ENCODE data around the gene PRKAB1.

The PRKAB1 gene

DNA sequence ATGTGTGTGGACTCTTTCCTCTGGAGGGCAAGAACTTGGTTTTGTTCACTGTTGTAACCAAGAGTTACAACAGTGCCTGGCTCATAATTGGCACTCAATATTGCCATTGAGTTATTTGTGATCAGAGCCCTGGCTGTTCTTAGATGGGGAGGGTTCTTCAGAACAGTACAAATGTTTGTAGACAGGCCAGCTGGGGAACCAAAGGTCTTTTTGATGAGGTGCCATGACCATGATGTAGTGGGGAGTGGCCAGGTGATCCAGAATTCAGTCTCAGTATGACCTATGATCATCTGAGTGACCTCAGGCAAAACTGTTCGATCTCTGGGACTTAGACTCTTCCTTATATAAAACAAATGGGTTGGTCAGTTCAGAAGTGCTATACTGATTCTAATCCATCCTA lies 3.3 kb upstream of the PRKAB1 start:
- ATAC-seq, result no peak

DNA sequence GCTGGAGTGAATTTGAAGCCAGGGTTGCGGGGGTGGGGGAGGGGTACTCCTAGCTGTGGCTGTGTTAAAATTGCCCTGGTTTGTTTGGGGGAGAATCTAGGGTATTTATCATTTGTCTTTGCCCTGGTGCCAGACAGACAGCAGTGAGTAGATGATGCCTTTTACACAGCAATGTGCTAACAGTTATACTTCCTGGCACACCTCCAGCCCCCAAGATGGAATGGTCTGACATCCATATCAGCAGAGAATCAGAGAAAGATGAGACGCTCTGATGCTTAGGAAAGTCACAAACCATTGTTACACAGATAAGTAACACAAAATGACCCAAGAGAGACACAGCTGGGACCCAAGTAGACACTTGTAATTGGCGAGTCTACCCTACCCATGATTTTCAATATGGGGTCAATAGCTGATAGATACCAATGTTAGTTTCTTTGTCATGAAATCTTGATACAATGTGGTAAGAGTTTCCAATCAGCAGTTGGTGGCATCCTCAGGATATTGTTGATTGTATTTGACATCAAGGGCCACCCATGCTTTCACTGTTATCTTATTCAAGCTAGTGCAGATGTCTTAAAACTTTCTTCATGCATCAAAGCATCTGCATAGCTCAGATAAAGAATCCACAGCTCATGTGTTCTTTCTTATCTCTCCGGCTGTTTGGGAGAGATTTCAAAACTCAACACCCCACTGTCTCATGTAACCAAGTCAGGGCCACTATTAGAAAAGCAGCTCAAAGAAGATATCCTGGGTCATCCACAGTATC lies 2.6 kb upstream of the PRKAB1 start:
- DNase-seq (no peak), ATAC-seq (no peak)

More for the DNA sequence above, 3.3 kb upstream of the PRKAB1 start:
- DNase-seq, result no peak

DNA sequence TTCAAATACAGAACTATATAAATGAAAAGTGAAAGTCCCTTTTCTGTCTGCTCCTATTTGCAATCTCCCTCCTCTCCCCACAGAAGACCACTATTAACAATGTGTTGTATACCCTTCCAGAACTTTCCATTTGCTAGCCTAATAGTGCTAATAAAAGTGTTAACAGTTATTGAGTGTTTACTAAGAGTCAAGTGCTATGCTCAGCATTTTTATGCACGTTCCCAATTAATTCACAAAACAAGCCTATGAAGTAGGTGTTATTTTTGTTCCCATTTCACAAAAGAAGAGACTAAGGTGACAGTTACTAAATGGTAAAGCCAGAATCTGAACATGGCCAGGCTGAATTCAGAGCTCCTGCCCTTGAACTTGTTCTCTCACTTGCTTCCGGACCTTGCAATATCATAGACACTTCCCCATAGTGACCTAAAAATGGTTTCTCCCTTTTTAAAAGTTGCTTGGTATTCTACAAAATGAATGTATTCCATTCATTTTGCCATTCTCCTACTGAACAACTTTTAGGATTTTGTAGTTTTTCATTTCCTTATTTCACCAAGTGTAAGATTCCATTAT lies 1.6 kb upstream of the PRKAB1 start:
- ATAC-seq (no peak), DNase-seq (no peak)

DNA sequence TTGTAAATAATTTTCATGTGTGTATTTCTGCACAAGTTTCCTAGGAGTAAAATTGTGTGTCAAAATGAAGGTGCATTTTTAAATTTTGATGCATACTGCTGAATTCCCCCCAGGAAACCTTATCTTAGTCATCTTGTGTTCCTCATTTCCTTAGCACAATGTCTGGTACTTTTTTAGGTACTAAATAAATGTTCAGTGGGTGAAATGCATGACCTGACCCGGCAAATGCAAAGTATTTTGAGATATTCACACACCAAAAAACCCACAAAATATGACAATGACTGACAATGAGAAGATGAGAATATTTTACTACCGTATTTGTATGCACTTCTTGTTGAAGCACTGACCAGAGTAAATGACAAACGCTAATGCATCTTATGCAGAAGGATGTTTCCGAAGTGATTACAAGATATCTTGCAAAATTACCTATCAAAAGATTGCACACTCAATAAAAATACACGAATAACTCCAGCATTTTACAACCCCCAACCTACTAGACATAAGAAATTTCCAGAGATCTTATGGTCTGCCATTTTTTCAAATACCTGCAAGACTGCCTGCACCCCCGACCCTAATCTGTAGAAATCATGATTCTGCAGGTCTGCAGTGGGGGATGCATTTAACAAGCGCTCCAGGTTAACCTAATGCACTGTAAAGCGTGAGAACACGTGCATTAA lies 895 bp upstream of the PRKAB1 start:
- ATAC-seq (no peak), DNase-seq (no peak)

DNA sequence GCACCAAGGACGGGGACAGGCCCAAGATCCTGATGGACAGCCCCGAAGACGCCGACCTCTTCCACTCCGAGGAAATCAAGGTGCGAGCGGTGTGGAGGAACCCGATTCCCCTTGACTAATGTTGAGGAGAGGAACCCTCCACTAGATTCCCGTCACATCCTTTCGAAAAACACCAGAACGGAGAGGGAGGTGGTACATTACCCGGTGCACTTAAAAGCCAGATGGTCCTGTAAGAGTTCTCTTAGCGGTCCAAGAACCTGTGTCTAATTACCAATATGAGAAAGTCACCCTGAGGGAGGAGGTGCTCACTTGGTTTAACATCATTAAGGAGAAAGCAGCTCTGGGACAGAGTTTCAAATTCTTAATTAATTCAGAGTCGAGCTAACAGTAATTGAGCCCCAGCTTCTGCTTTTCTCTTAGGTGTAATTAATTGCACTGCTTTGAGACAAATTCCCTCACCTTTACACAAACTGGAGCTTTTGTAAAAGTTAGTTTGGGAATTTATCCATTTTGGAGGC lies 450 bp downstream of the PRKAB1 start:
- ATAC-seq, result no peak
- no peak for DNase-seq

DNA sequence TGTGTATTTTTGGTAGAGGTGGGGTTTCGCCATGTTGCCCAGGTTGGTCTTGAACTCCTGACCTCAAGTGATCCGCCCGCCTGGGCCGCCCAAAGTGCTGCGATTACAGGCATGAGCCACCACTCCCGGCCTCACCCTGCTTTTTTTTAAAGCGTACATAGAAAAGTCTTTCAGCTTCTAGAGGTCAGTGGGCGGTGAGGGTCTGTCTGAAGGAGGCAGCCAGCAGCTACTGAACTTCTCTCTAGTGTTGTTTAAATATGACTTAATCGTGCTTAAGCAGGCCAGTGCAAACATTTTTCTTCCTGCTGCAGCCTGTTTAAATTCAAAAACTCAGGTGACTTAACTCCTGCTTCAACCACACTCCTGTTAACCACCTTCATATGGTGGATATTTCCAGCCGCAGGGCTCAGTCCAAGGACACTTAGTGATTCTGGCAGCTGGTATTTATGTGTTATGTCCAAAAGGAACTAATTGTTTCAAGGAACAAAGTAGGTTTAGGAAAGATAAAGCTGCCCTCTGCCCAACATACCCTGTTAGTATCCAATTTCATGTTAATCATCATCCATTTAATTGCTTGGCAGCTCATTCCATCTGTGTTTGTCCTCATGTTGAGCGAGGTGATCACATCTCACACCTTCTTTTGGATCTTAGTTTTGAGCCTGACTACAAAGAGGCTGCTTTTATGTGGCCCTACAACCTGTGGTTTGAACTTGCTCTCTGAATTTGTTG lies 2.0 kb downstream of the PRKAB1 start:
- no peak for DNase-seq
- ATAC-seq, result no peak

DNA sequence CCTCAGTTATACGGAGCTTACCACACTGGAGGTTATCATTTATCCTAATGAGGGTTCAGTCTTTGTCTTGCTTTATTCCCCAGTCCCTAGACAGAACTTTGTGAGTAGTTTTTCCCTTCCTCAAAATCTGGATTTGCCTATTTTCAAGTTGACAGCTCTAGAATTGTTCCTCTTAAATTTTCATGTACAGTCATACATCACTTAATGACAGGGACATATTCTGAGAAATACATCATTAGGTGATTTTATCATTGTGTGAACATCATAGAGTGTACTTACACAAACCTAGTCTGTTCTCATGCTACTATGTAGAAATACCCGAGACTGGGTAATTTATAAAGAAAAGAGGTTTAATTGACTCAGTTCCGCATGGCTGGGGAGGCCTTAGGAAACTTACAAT lies 3.1 kb downstream of the PRKAB1 start:
- DNase-seq (no peak), ATAC-seq (no peak)

DNA sequence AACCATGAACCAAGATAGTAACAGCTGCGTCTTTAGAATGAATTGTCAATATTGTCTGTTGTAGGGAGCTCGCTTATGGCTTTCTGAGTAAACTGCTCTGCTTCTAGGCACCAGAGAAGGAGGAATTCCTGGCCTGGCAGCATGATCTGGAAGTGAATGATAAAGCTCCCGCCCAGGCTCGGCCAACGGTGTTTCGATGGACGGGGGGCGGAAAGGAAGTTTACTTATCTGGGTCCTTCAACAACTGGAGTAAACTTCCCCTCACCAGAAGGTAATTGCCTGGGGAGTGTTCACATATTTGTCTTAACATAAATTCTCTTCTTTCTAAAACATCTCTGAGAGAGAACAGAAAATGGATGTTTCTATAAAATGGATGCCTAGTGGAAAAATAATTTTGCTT lies 4.3 kb downstream of the PRKAB1 start:
- DNase-seq (no peak), ATAC-seq (no peak)

DNA sequence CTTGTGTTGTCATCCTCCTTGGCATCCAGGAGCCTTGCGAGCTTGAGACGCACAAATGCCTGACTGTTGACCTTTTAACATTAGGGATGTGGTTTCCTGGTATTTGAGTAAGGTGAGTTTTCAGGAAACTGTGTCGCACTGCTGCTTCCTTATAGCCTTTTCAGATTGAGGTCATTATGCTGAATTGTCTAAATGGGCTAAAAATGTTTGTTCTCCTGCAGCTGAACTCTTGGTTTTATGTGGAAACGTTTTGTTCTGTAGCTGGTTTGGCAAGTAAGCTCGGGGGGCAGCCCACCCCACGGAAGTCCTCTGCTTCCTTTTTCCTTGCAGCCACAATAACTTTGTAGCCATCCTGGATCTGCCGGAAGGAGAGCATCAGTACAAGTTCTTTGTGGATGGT lies 5.7 kb downstream of the PRKAB1 start:
- DNase-seq, result no peak

DNA sequence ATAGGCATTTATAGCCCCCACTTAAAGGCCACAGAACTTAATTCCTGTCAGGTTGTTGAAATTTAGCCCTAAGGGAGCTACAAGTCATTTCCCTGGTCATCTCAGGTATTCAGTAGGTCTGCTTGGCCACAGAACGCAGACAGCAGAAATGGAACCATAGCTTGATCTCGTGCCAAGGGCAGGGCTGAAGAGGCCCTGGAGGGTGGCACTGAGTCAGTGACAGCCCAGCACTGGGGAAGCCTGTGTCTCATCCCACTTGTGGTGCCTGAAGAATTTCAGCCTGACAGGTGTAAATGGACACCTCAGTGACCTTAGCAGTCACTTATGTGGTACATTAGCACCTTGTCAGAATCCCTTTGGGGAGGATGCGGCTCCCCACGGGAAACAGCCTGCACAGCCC lies 6.6 kb downstream of the PRKAB1 start:
- ATAC-seq (no peak), DNase-seq (no peak)

More for the DNA sequence above, 5.7 kb downstream of the PRKAB1 start:
- ATAC-seq, result peak; percentile 78

DNA sequence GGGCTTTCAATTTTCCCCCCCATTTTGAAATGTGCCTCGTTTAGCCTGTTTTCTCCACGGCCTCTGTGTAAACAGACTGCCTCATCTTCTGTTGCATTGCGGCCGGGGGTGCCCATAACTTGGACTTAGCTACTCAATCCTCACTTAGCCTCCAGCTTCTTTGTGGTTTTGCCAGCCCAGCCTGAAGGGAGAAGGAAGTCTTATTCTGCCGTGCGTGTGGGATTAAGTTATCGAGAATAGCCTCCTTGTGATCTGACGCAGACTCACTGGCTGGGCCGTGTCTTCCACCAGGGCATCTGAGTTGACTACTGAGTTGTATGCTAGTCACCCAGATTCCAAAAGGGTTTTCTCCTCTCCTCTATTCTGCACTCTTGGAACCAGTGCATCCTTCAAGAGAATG lies 8.1 kb downstream of the PRKAB1 start:
- DNase-seq, result no peak

DNA sequence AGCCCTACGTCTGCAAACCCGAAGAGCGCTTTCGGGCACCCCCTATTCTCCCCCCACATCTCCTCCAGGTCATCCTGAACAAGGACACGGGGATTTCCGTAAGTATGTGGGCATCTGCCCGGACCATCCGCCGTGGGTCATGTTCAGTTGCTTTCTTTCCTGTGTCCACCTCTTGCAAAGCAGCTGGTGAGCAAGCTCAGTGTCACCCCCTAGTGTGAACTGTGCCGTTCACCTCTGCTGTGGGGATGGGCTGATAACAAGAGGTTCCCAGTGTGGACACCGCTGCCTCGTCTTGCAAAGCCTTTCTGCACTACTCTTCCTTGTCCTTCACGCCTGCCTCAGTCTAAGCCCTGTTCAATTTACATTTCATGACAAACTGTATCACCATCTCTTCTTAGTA lies 8.6 kb downstream of the PRKAB1 start:
- ATAC-seq, result no peak
- DNase-seq, result no peak

More for the DNA sequence above, 8.1 kb downstream of the PRKAB1 start:
- no peak for ATAC-seq

DNA sequence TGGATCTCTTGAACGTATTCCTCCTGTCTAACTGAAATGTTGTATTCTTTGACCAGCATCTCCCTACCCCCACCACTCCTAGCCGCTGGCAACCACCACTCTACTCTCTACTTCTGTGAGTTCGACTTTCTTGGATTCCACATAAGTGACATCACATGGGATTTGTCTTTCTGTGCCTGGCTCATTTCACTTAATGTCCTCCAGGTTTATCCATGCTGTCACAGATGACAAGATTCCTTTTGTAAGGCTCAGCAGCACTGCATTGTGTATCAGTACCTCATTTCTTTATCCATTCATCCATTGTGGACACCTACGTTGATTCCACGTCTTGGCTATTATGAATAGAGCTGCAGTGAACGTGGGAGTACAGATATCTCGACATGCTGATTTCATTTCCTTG lies 10.5 kb downstream of the PRKAB1 start:
- ATAC-seq (no peak), DNase-seq (no peak)

DNA sequence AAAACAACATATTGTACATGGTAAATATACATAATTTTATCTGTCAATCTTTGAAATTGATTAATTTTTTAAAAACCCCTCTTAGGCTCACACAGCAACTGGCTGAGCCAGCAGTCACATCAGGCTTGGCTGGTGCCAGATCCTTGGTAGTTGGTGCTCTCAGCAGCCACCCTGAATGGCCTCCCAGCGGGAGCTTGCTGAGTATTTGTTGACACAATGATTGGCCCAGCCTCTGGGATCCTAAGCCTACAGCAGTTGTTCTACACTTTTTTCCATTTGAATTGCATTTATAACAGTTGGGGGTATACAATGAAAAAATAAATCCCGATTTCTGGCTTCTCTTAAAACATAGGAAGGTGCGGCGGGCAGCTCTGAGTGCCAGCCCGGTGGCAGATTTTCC lies 11.1 kb downstream of the PRKAB1 start:
- ATAC-seq (no peak), DNase-seq (no peak)

DNA sequence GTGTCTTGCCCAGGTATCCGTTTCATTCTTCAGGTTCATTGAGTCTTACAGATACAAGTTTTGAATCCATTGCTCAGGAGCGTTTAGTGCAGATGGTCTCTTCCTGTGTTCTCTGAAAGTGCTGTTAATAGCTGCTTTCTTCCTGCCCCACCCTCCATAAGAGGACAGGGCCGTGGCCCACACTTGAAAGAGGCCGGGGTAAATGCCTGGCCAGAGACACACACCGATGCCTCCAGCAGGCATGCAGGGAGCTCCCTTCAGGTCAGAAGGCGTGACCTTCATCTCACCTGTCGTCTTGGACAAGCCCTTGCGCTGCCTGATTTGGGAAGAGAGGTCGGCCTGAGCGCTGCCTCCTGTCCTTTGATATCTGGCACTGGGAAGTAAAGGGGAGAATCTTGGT lies 11.6 kb downstream of the PRKAB1 start:
- no peak for DNase-seq
- no peak for ATAC-seq

DNA sequence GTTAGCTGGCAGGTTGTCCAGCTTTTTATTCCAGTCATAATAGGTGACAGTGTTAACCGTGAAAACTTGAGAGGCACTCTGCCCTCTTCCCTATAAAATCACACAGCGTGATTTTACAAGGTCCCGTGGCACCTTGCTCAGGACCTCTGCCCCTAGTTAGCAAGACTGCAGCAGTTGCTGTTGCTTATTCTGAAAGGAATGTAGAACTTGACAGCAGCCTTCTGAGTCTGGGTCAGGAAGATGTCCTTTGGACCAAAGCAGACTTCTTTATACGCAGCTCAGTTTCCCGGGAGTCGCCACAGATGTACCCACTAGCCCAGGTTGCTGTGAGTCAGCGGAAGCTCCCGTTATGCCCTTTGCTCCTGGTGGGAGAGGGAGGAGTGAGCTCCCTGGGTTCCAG lies 13.2 kb downstream of the PRKAB1 start:
- DNase-seq (no peak), ATAC-seq (no peak)

DNA sequence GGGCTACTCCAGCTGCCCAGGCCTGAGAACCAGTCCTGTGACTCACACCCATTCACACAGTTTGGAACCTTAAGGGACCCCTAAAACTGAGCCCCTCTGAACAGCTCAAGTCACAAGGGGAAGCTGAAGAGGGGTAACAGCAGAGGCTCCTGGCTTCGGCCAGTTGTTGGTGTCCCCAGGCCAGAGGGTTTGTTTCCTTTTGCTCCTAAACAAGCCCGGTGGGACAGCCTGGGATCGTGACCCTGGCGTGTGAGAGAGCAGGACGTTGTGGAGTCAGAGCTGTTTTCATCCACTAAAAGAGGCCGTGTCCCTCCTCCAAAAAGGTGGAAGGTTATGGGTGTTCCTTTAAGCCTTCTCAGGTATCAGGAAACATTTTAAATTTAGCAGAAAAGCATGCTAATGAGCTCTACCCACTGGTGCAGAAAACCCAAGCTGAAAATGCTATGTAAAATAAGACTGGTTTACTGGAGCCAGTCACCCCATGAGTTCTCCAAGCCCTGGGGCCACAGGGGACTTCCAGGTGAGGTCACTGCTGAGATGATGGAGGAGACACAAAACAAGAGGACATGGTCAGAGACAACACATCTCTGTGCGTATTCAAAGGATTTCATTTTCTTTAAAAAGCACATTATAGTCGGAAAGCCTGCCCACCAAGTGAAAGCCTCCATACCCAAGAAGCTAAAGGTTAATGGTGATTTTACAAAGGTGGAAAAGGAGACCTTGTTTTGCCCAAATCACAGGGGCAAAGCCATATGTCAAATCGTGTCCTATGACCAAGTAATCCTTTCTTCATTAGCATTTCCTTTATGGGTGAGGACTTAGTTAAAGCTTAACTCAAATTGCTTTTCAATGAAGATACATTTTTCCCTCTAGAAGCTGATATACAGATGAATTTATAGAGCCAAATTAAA lies 14.1 kb downstream of the PRKAB1 start:
- ATAC-seq (peak; percentile 57), DNase-seq (peak; percentile 28)

DNA sequence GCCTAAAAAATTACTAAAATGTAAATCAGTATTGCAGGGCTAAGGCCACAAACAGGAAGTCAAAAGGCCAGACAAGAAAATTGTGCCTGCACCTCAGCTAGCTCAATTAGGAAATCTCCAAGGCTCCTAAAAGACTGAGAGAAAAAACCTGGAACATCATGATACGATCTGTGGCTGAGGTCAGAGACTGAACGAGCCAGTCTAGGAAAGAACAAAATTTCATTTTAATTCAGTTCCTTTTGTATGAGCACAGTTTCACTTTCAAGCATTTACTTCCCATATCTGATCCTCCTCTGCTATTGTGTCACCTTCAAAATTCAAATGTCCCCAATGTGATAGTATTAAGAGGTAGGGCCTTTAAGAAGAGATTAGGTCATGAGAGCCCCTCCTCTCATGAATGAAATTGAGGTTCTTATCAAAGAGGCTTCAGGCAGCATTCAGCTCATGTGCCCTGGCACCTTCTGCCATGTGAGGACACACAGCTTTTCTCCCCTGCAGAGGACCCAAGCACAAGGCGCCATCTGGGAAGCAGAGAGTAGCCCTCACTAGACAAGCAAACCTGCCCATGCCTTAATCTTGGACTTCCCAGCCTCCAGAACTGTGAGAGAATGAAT lies 14.8 kb downstream of the PRKAB1 start:
- DNase-seq, result no peak
- no peak for ATAC-seq

DNA sequence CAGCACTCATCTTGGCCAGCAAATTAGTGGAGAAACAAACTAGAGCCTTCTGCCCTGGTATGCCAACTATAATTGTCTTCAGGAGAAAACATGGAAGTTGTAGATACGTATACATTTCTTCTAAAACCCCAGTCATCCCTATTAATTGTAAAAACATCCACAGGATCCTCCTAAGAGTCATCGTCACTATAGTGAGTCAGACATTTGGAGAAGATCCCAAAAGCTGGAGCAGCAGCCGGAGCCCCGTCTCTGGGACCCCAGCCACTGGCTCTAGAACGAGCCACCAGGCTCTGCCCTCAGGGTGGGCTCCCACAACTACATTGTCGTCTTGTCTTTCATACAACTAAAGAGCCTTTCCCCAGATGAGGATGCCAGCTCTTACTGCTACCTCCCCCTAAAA lies 15.5 kb downstream of the PRKAB1 start:
- no peak for DNase-seq

DNA sequence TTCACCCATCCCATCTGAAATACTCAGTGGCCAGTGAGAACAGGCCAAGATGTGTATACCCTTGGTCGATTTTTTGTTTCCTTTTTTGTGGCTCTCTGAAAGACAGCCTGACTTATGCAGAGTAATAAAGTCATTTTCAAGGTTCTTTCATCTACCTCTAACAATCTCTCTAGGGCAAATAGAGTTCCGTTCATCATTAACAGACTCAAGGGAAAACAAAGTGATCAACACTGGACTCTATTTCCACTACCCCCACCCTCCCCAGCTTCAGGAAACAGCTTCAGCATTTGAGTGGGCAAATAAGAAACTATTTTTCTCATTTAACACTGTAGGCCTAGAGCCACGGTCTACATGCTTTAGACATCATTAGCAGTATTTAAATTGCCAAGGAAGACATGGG lies 15.9 kb downstream of the PRKAB1 start:
- no peak for ATAC-seq
- DNase-seq, result no peak

More for the DNA sequence above, 15.5 kb downstream of the PRKAB1 start:
- ATAC-seq, result no peak

DNA sequence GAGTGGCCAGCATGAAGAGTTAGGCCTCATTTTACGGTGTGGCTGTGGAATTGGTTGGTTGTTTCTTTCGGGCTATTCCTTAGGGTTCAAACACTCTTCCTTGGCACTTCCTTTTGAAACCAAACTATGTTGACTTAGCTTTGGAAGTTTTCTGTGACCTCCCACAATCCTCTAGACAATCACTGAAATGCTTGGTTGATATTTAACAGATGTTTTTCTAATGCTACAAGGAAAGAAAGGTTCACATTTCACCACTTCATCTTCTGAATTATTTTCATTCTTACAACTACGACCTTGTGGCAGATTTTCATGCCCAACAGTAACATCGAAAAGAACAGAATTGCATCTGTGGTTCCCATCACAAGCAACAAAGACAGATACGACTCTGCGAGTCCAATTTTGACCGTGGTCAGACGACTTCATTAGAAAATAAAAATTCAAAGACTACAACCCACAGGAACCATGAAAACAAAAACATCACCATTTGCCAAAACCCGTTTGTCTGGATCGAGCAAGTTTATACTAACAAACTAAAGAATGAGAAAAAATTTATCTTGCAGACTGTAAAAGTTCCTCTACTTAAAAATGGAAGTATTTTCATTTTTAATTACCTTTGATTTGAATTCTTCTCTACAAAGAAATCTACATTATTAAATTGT lies 16.9 kb downstream of the PRKAB1 start:
- ATAC-seq, result no peak
- no peak for DNase-seq
